Lung microvascular endothelial cell (primary cell): ENCODE results near the gene NNMT. TPM values are rescaled to one million over a fixed set of nuclear protein-coding genes. Genes with fewer than 3 reads are reported as not detected.

Experiments
- DNase-seq, 2 donors: peaks; one replicate each; pipeline versions ENCODE4 v3.0.0 to v3.0.0-alpha.2; 2010; ENCODE audit warnings: low read depth in 2 of 2
- total RNA-seq: library from RNA; depleted of rRNA; stranded (reverse); fragments of >200 nt; gene quantifications from 2 replicates; pipeline ENCODE4 v1.2.1, GENCODE V29; 2014

The NNMT gene
- total RNA-seq, 1 donor from 2014 or later, result 316 TPM

- no peak for DNase-seq
Observed at GRCh38 chr11:114283422-114283821, 12.8 kb upstream of the NNMT start.

GRCh38 chr11:114284021-114284420 lies 12.2 kb upstream of the NNMT start:
- peak in 1 of 2 donors; percentile 37 for DNase-seq

GRCh38 chr11:114284914-114285313 lies 11.3 kb upstream of the NNMT start:
- no peak for DNase-seq

GRCh38 chr11:114285599-114285998 lies 10.6 kb upstream of the NNMT start:
- no peak for DNase-seq

- DNase-seq, result no peak
Observed at GRCh38 chr11:114286229-114286628, 10.0 kb upstream of the NNMT start.

- no peak for DNase-seq
Observed at GRCh38 chr11:114287154-114287553, 9.0 kb upstream of the NNMT start.

- no peak for DNase-seq
Observed at GRCh38 chr11:114288136-114288535, 8.1 kb upstream of the NNMT start.

- no peak for DNase-seq
Observed at GRCh38 chr11:114289779-114290178, 6.4 kb upstream of the NNMT start.

- no peak for DNase-seq
Observed at GRCh38 chr11:114290503-114291235, 5.5 kb upstream of the NNMT start.

GRCh38 chr11:114291381-114291780 lies 4.8 kb upstream of the NNMT start:
- peak in 1 of 2 donors; percentile 49 for DNase-seq

GRCh38 chr11:114291842-114292680 lies 4.1 kb upstream of the NNMT start:
- DNase-seq, result peak; percentile 65 to 87

GRCh38 chr11:114293201-114293711 lies 2.9 kb upstream of the NNMT start:
- DNase-seq, result peak; percentile 72 to 77

- DNase-seq, result peak; percentile 41 to 48
Observed at GRCh38 chr11:114296605-114297372, 590 bp downstream of the NNMT start.

- no peak for DNase-seq
Observed at GRCh38 chr11:114297806-114298709, 1.9 kb downstream of the NNMT start.

- no peak for DNase-seq
Observed at GRCh38 chr11:114298710-114299109, 2.5 kb downstream of the NNMT start.

GRCh38 chr11:114301088-114301487 lies 4.9 kb downstream of the NNMT start:
- no peak for DNase-seq

- DNase-seq, result no peak
Observed at GRCh38 chr11:114301927-114302326, 5.7 kb downstream of the NNMT start.

GRCh38 chr11:114302663-114303062 lies 6.5 kb downstream of the NNMT start:
- DNase-seq, result no peak

- DNase-seq, result no peak
Observed at GRCh38 chr11:114304065-114304464, 7.9 kb downstream of the NNMT start.

GRCh38 chr11:114304969-114305368 lies 8.8 kb downstream of the NNMT start:
- DNase-seq, result no peak
